Effector CD8-positive, alpha-beta T cell (primary cell): Measurements from ENCODE around the gene SLC13A4.

Experiments used
- DNase-seq: peaks from one replicate; lab custom pipeline; 2025; lab: John Stamatoyannopoulos, UW

SLC13A4 gene

GRCh38 chr7:135719688-135720087 lies 8.3 kb downstream of the SLC13A4 start:
- DNase-seq = no peak

DNA sequence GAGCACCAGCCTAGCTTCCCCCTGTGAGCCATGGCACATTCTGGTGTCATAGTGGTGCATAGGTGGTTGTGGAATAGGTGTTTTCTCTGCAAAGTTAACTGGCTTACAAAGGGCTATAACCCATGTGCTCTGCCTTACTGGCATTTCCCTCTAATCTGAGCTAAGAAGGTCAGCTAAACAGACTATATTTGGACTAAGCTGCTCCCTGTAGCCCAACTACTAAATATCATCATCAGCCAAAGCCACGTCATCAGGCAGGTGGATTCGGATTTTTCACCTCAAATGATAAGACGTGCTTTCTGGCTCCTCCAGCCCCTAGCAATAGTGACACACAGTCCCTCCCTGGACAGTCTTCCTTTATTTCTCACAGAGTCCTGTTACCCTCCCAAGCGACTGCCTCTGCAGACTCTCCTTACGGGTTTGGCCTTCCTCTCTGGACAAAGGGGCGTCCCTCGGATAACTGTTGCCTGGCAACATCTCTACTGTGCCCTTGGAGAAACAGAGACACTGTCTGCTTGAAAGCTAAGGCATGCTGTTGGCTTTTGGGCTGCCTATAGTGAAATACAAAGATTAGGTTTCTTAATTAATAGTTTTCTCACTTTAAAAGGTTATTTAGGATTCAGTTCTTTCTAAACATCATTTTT lies 9.1 kb downstream of the SLC13A4 start:
- no peak for DNase-seq

GRCh38 chr7:135718219-135718618 lies 9.8 kb downstream of the SLC13A4 start:
- no peak for DNase-seq

GRCh38 chr7:135717693-135718092 lies 10.3 kb downstream of the SLC13A4 start:
- no peak for DNase-seq

GRCh38 chr7:135716677-135717238 lies 11.2 kb downstream of the SLC13A4 start:
- DNase-seq = no peak

DNA sequence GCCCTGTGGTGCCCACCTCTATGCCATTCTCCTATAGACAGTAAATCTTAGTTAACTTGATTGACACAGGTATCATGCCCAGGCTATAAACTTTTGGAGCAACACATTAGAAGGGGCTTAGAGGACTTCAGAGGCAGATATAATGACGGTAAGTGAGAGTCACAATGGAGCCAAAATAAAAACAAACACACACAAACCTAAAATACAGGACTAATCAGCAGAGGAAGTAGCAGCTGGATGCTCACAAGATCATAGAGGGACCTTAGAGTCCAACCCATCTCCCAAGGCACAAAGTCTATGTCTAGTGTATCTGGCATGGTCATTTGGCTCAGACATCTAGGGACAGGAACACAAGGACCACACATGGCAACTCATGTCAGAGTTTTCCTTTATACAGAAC lies 12.3 kb downstream of the SLC13A4 start:
- DNase-seq = no peak

DNA sequence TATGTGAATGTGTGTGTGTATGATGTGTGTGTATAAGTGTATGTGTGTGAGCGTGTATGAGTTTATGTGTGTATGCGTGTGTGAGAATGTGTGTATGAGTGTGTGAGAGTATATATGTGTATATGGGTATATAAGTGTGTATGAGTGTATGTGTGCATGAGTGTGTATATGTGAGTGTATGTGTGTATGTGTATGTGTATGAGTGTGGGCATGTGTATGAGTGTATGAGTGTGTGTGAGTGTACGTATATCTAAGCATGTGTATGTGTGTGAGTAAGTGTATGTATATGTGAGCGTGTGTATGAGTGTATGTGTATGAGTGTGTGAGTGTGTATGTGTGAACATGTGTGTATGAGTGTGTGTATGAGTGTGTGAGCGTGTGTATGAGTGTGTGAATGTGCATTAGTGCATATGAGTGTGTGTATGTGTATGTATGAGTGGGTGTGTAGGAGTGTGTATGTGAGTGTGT lies 12.9 kb downstream of the SLC13A4 start:
- no peak for DNase-seq

GRCh38 chr7:135714534-135715009 lies 13.4 kb downstream of the SLC13A4 start:
- DNase-seq = no peak

DNA sequence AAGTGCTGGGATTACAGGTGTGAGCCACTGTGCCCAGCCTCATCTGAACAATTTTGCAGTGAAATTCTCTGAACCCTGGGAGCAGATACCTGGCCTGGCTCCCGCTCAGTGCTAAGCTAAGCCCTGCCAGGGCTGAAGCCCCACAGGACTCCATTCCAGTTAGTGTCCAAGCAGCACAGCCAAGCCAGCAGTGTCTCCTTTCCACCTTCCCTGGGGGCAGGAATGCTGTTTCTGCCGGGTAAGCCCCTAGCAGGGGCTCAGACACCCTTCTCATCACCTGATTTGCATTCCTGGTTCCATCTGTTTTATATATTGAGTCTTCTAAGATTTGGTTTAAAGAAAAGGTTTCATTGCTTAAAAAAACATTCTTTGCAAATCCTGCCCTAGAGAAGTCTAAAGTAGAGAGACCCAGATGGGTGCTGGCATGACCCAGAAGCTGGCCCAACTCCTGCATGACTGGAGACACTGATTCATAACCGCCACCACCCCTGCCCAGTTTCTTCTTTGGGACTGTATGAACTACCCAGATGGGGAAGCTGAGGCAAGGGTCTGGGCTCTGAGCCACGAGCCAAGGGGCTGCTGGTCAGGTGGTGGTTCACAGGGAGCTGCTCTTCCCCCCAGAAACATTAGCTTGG lies 14.0 kb downstream of the SLC13A4 start:
- no peak for DNase-seq

- DNase-seq = no peak
Measured at GRCh38 chr7:135712796-135713195, 15.2 kb downstream of the SLC13A4 start.

GRCh38 chr7:135712182-135712782 lies 15.7 kb downstream of the SLC13A4 start:
- no peak for DNase-seq

DNA sequence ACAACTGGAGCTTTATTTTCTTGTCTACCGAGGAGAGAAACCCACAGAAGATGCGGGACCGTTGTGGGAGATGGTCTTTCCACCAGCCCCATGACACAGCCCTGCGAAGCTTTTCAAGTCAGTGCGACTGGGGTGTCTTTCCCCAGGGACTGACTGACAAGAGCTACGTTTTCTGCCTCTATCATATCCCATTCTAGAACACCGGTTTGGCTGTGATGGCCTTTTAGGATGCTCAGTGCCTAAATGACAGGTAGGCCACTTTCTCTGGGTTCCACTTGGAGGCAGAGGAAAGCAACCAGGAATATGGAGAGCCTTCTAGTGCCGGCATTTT lies 16.9 kb downstream of the SLC13A4 start:
- no peak for DNase-seq

- DNase-seq = no peak
Measured at GRCh38 chr7:135710417-135711138, 17.4 kb downstream of the SLC13A4 start.

GRCh38 chr7:135709508-135709907 lies 18.5 kb downstream of the SLC13A4 start:
- DNase-seq = no peak

- DNase-seq = no peak
Measured at GRCh38 chr7:135708041-135708440, 19.9 kb downstream of the SLC13A4 start.

DNA sequence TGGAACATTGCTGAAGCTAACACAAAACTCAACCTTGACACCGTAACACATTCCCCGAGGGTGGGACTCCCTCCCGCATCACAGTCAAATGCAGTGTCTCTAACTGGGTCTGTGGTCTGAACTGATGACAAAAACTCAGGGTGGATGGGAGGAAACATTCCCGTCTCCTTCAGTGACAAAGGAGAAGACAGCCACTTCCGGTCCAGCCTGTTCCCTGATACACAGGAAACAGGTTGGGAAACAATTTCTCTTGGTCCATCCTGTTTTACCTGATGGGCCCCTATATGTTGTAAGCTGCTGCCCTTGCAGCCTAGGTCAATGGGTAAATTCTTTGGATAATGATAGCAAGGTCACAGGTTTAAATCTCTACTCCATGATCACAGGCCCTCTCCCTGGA lies 20.4 kb downstream of the SLC13A4 start:
- no peak for DNase-seq

GRCh38 chr7:135706858-135707569 lies 21.0 kb downstream of the SLC13A4 start:
- no peak for DNase-seq

DNA sequence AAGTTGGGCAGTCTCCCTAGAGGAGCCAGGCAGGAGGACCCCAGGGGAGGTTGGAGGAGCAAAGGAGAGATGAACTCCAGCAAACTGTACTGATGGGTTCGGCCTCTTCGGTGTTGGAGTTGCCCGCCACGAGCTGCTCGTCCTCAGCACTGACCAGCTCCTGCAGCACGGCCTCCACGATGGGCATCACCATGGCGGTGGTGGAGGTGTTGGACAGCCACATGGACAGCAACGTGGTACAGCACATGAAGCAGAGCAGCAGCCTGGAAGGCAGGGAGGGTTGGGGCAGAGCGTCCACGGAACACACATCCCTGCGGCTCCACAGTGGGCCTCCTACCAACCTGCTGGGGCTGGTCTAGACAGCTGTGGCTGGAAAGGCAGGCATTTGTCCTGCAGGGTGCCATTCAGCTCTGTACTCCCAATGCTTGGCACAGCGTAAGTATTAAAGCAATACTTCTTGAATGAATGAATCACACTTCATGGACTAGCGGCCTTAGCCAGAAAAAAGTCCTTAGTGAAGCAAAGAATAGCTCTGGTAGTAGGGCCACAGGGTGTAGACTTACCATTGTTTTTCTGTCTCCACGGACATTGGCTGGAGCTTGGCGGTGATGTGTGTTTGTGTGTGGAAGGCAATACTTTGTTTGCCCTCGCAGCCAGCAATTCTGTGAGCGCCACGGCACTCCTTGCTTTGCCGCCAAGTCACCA lies 21.8 kb downstream of the SLC13A4 start:
- no peak for DNase-seq

DNA sequence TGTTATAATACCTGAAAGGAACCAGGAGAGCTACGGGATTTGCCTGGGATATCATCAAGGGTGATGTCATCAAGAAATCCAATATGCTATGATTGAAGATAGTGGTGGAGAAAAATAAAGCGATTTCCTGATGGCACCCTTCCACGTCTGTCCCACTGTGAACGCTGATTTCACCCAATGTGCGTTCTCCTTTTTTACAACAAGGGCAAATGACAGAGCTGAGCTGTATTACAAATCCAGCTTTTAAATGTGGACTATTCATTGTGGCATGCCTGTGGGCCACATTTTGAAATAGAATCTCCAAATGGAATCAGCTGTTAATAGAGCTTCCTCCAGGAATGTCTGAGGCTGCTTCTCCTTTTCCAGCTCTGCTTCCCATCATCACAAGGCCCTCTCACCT lies 23.3 kb downstream of the SLC13A4 start:
- DNase-seq = no peak

GRCh38 chr7:135704074-135704473 lies 23.9 kb downstream of the SLC13A4 start:
- DNase-seq = no peak
